Common myeloid progenitor, CD34-positive (primary cell): ENCODE data around the gene VTI1A.

ENCODE experiments used
- CTCF ChIA-PET: fragments of 350-600 bp; sonication (Branson Sonifier 250); formaldehyde crosslinking; loops from one replicate; lab custom pipeline; 2021; ENCODE audit warnings: antibody characterized with exemption; lab: Charles Lee
- POLR2A ChIA-PET: fragments of 350-600 bp; sonication (Branson Sonifier 250); formaldehyde crosslinking; loops from one replicate; lab custom pipeline; 2021; ENCODE audit warnings: antibody characterized with exemption; lab: Charles Lee
- DNase-seq, 3 donors: peaks; one replicate each; pipeline versions ENCODE4 v3.0.0 to v3.0.0-alpha.2; 2013
- H3K27ac ChIP-seq, 2 experiments: 1 replicate in 1 of 2; 2 replicates in 1 of 2; pipeline ENCODE4 v1.7.0; 2013; ENCODE audit warnings: inconsistent platforms in 2 of 2, low read length in 2 of 2, mild to moderate bottlenecking in 2 of 2, low read depth in 1 of 2, moderate library complexity in 1 of 2; ENCODE audit not compliant: severe bottlenecking in 2 of 2, insufficient read depth in 1 of 2, poor library complexity in 1 of 2
- H3K27me3 ChIP-seq, 5 experiments: replicated peaks in 2 of 5; 1 replicate in 3 of 5; 2 replicates in 2 of 5; pipeline versions ENCODE4 v1.6.1 to v1.7.0; 2013; ENCODE audit warnings: low read length in 4 of 5, mild to moderate bottlenecking in 2 of 5, moderate library complexity in 2 of 5, inconsistent platforms in 1 of 5; ENCODE audit not compliant: insufficient read depth in 5 of 5, control insufficient read depth in 4 of 5
- H3K36me3 ChIP-seq, 4 experiments: 1 replicate in 2 of 4; 2 replicates in 2 of 4; pipeline versions ENCODE4 v1.6.1 to v1.7.0; 2013; ENCODE audit warnings: low read length in 3 of 4, control low read depth in 1 of 4, mild to moderate bottlenecking in 1 of 4; ENCODE audit not compliant: control insufficient read depth in 4 of 4, insufficient read depth in 4 of 4
- H3K4me1 ChIP-seq, 4 experiments: 1 replicate in 3 of 4; 2 replicates in 1 of 4; pipeline versions ENCODE4 v1.6.1 to v1.7.1; 2013; ENCODE audit warnings: low read length in 3 of 4, mild to moderate bottlenecking in 3 of 4, control low read depth in 1 of 4, inconsistent platforms in 1 of 4, moderate library complexity in 1 of 4; ENCODE audit not compliant: control insufficient read depth in 4 of 4, insufficient read depth in 4 of 4; ENCODE audit errors: control extremely low read depth in 1 of 4
- H3K4me3 ChIP-seq, 7 experiments: 1 replicate in 4 of 7; 2 replicates in 3 of 7; pipeline versions ENCODE4 v1.5.1 to v1.7.0; 2013; ENCODE audit warnings: mild to moderate bottlenecking in 7 of 7, low read length in 6 of 7, moderate library complexity in 6 of 7, inconsistent platforms in 2 of 7, low read depth in 2 of 7, control low read depth in 1 of 7; ENCODE audit not compliant: insufficient read depth in 4 of 7, control insufficient read depth in 1 of 7; ENCODE audit errors: extremely low read depth in 1 of 7
- H3K9me3 ChIP-seq, 5 experiments: 1 replicate in 4 of 5; 2 replicates in 1 of 5; pipeline versions ENCODE4 v1.6.1 to v1.7.1; 2013; ENCODE audit warnings: low read length in 4 of 5, mild to moderate bottlenecking in 2 of 5, inconsistent platforms in 1 of 5, low read depth in 1 of 5, moderate library complexity in 1 of 5; ENCODE audit not compliant: control insufficient read depth in 4 of 5, insufficient read depth in 2 of 5; ENCODE audit errors: control extremely low read depth in 1 of 5
- WGBS: methylation state at CpG from one replicate; pipeline ENCODE4 v1.1.5; 2013; ENCODE audit not compliant: insufficient coverage; 5-methylcytosine and 5-hydroxymethylcytosine counted together

The VTI1A gene

DNA sequence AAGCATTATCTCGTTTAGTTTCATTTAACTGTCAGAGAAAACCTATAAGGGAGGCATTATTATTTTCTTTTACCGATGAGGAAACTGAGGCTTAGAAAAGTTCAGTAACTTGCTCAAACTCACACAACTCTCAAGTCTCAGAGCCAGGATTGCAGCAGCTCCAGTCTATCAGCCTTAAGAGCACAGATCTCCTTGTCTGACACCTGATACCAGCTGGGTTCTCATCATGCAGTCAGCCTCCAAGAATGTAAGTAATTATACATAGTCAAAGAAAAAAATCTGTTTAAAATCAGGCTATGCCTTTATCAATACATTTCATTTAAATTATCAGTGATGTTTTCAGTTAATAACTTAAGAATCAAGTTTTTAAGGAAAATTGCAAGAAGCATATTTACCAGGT, 266.4 kb downstream of the VTI1A start:
- no CpG with 5 or more reads among the region's 2 CpGs for WGBS
- H3K4me1 ChIP-seq, result no peaks in the 10 kb centered on the region
- no peak overlapping the region for H3K27ac ChIP-seq
- H3K36me3 ChIP-seq, result peaks cover 0 to 3% (median 0%) of the 10 kb centered on the region in 4 experiments
- H3K9me3 ChIP-seq, result no peaks in the 10 kb centered on the region
- ChIA-PET POLR2A (no interaction called here), CTCF (interaction anchor here (0.5 kb wide), 1 partner anchor 1413 kb away, joined by 4 read pairs; no protein-coding TSS in a partner anchor)
- no peak overlapping the region for H3K4me3 ChIP-seq
- DNase-seq, result no peak
- H3K27me3 ChIP-seq, result no peaks in the 10 kb centered on the region

GRCh38 chr10:112715581-112715980, 268.6 kb downstream of the VTI1A start:
- ChIA-PET CTCF (no interaction called here), POLR2A (no interaction called here)
- no peak overlapping the region for H3K4me3 ChIP-seq

GRCh38 chr10:112716076-112716475, 269.1 kb downstream of the VTI1A start:
- Histone ChIP-seq H3K4me3 (no peak overlapping the region), H3K36me3 (peaks cover 0 to 3% (median 0%) of the 10 kb centered on the region in 4 experiments), H3K27me3 (no peaks in the 10 kb centered on the region), H3K9me3 (no peaks in the 10 kb centered on the region), H3K4me1 (no peaks in the 10 kb centered on the region), H3K27ac (no peak overlapping the region)
- ChIA-PET POLR2A (no interaction called here), CTCF (no interaction called here)
- DNase-seq, result no peak
- 100% methylated on average over 2 of the region's 3 CpGs for WGBS

More at GRCh38 chr10:112715581-112715980, 268.6 kb downstream of the VTI1A start:
- H3K27me3 ChIP-seq, result no peaks in the 10 kb centered on the region
- no peaks in the 10 kb centered on the region for H3K4me1 ChIP-seq
- no peak for DNase-seq
- H3K36me3 ChIP-seq, result peaks cover 0 to 3% (median 0%) of the 10 kb centered on the region in 4 experiments
- H3K27ac ChIP-seq, result no peak overlapping the region
- 96% methylated on average over 5 of the region's 5 CpGs for WGBS
- H3K9me3 ChIP-seq, result no peaks in the 10 kb centered on the region

DNA sequence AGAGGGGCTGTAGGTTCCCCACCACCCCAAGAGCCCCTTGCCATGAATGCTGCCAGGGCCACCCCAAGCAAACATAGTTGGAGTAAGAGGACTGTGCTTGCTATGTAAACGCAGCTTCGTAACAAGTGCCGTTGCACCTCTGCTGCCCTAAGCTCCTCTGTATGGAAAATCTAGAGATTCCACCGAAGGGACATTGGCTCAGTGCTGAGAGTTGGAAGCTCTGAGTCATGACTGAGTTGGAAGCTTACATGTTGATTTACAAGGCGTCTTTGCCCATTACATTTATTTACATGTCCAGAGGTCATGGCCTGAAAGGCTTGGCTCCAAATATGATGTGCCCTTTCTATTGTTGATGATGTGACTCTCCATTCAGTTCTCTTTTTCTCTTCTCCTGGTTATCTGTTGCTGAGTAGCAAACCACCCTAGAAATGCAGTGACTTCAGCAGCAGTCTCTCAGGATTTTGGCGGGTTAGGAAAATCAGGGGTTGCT, 270.0 kb downstream of the VTI1A start:
- no peak for DNase-seq
- H3K9me3 ChIP-seq, result no peaks in the 10 kb centered on the region
- no peaks in the 10 kb centered on the region for H3K27me3 ChIP-seq
- H3K4me1 ChIP-seq, result no peaks in the 10 kb centered on the region
- no peak overlapping the region for H3K27ac ChIP-seq
- WGBS, result 97% methylated on average over 4 of the region's 6 CpGs
- ChIA-PET CTCF (no interaction called here), POLR2A (no interaction called here)
- no peak overlapping the region for H3K4me3 ChIP-seq
- peaks cover 0 to 3% (median 0%) of the 10 kb centered on the region in 4 experiments for H3K36me3 ChIP-seq

DNA sequence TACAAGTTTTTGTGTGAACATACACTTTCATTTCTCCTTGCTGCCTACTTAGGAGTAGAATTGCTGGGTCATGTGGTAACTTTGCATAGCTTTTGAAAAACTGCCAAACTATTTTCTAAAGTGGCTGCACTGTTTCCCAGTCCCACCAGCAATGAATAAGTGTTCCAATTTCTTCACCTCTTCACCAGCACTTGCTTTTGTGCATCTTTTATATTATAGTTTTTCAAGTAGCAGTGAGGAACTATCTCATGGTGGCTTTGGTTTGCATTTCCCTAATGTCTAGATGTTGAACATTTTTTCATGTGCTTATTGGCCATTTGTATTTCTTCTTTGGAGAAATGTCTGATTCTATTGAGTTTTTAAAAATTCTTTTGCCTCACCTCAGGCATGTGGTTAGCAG, 273.2 kb downstream of the VTI1A start:
- H3K9me3 ChIP-seq, result no peaks in the 10 kb centered on the region
- H3K27ac ChIP-seq, result no peak overlapping the region
- ChIA-PET CTCF (interaction anchor here (0.6 to 1.8 kb wide), 5 partner anchors 10 to 665 kb away, joined by 3 to 8 read pairs (median 4); no protein-coding TSS in a partner anchor), POLR2A (no interaction called here)
- H3K4me3 ChIP-seq, result no peak overlapping the region
- peaks cover 0 to 3% (median 0%) of the 10 kb centered on the region in 4 experiments for H3K36me3 ChIP-seq
- H3K27me3 ChIP-seq, result no peaks in the 10 kb centered on the region
- no peaks in the 10 kb centered on the region for H3K4me1 ChIP-seq
- DNase-seq, result no peak

GRCh38 chr10:112721080-112721698, 274.2 kb downstream of the VTI1A start:
- Histone ChIP-seq H3K9me3 (no peaks in the 10 kb centered on the region), H3K4me1 (no peaks in the 10 kb centered on the region), H3K27ac (no peak overlapping the region), H3K36me3 (peaks cover 0 to 2% (median 0%) of the 10 kb centered on the region in 4 experiments), H3K4me3 (no peak overlapping the region), H3K27me3 (no peaks in the 10 kb centered on the region)
- DNase-seq, result peak; percentile 43 to 72 (median 66)
- ChIA-PET CTCF (interaction anchor here (0.6 to 2.4 kb wide), 14 partner anchors 13 to 821 kb away, joined by 3 to 11 read pairs (median 4); no protein-coding TSS in a partner anchor), POLR2A (no interaction called here)
- WGBS, result 70% methylated on average over 2 of the region's 5 CpGs

GRCh38 chr10:112722758-112723157, 275.7 kb downstream of the VTI1A start:
- POLR2A ChIA-PET, result interaction anchor here (1.1 kb wide), 1 partner anchor 24 kb away, joined by 4 read pairs; no protein-coding TSS in a partner anchor
- Histone ChIP-seq H3K36me3 (peaks cover 0 to 3% (median 0%) of the 10 kb centered on the region in 4 experiments), H3K27ac (no peak overlapping the region), H3K9me3 (no peaks in the 10 kb centered on the region), H3K4me1 (peaks cover 0 to 1% (median under 1%) of the 10 kb centered on the region in 4 experiments), H3K4me3 (no peak overlapping the region), H3K27me3 (no peaks in the 10 kb centered on the region)
- CTCF ChIA-PET, result interaction anchor here (0.6 to 2.4 kb wide), 7 partner anchors 11 to 389 kb away, joined by 3 to 9 read pairs (median 4); no protein-coding TSS in a partner anchor
- WGBS, result 97% methylated on average over 2 of the region's 3 CpGs
- DNase-seq, result no peak
